Measurements from ENCODE around the gene HORMAD2.

GRCh38 chr22:30204015-30204741 lies 123.9 kb downstream of the HORMAD2 start:
- TF ChIP-seq, protein P1, sequence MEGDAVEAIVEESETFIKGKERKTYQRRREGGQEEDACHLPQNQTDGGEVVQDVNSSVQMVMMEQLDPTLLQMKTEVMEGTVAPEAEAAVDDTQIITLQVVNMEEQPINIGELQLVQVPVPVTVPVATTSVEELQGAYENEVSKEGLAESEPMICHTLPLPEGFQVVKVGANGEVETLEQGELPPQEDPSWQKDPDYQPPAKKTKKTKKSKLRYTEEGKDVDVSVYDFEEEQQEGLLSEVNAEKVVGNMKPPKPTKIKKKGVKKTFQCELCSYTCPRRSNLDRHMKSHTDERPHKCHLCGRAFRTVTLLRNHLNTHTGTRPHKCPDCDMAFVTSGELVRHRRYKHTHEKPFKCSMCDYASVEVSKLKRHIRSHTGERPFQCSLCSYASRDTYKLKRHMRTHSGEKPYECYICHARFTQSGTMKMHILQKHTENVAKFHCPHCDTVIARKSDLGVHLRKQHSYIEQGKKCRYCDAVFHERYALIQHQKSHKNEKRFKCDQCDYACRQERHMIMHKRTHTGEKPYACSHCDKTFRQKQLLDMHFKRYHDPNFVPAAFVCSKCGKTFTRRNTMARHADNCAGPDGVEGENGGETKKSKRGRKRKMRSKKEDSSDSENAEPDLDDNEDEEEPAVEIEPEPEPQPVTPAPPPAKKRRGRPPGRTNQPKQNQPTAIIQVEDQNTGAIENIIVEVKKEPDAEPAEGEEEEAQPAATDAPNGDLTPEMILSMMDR (conservative IDR thresholded peaks at IDR 0.05 in 1 of 2, IDR thresholded peaks at IDR 0.05 in 1 of 2; ENCODE audit: low read depth in 1 of 2, low read length in 2 of 2) = no peak
- TF ChIP-seq EZH2 (IDR thresholded peaks at IDR 0.05; ENCODE audit: low read length, missing control alignments) = no peak
